ENCODE results near the gene IDE. TPM values are rescaled to one million over a fixed set of nuclear protein-coding genes. Genes with fewer than 3 reads are reported as not detected.
"Not testable (repeated sequence)": the region's sequence is repeated elsewhere in the genome, so short reads cannot be mapped to it uniquely, and the experiment has no call there.

The IDE gene
- total RNA-seq, 1 donor from 2014 or later: 14.1 TPM

DNA sequence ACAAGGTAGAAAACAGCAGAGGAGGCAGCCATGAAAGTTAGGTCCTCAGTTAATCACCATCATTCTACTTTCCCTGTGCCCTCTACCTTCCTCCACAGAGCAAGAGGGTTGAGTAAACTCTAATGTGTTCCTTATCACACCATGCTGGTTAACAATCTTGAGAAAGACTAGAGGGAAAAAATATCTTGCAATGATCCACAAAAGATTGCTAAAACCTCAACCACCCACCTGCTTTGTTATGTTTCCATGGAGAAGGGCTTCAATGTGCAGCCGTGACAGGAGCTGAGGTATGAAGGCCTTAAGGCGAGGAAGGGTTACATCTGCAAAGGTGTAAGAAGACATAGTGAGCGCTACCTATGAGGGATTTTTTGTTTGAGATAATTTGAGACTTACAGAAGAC, 103.9 kb downstream of the IDE start:
- Histone ChIP-seq H3K4me3 (ENCODE audit: low read length in 3 of 3) (no peak overlapping the region), H3K36me3 (ENCODE audit: control insufficient read depth in 3 of 3, insufficient read depth in 3 of 3, low read length in 3 of 3) (peaks cover 17 to 45% (median 35%) of the 10 kb centered on the region in 3 donors), H3K27ac (ENCODE audit: low read depth, low read length) (no peak overlapping the region), H3K9ac (ENCODE audit: low read depth in 1 of 3, low read length in 3 of 3) (no peak overlapping the region), H3K27me3 (ENCODE audit: control insufficient read depth in 3 of 3, insufficient read depth in 3 of 3, low read length in 3 of 3) (no peaks in the 10 kb centered on the region), H3K4me1 (ENCODE audit: control insufficient read depth in 3 of 3, insufficient read depth in 3 of 3, low read length in 3 of 3) (no peaks in the 10 kb centered on the region), H3K9me3 (ENCODE audit: control insufficient read depth in 3 of 3, low read length in 3 of 3) (no peaks in the 10 kb centered on the region)

DNA sequence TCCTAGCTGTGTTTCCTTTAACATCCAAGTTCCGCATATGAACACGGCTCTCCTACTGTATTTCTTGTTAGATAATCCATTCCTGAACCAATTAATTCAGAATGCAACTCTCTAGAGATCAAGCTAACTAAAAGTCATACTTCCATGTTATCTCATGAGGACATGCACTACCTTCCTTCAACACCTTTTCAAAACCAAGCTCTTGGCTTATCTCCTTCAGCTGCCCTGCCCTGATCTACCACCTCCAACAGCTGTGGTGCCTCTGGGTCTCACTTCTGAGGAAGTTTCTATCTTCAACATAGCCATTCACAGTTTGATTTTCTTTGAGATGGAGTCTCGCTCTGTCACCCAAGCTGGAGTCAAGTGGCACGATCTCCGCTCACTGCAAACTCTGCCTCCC, 109.5 kb downstream of the IDE start:
- Histone ChIP-seq H3K27ac (ENCODE audit: low read depth, low read length) (no peak overlapping the region), H3K36me3 (ENCODE audit: control insufficient read depth in 3 of 3, insufficient read depth in 3 of 3, low read length in 3 of 3) (peaks cover 28 to 70% (median 68%) of the 10 kb centered on the region in 3 donors), H3K9ac (ENCODE audit: low read depth in 1 of 3, low read length in 3 of 3) (no peak overlapping the region), H3K27me3 (ENCODE audit: control insufficient read depth in 3 of 3, insufficient read depth in 3 of 3, low read length in 3 of 3) (no peaks in the 10 kb centered on the region), H3K9me3 (ENCODE audit: control insufficient read depth in 3 of 3, low read length in 3 of 3) (no peaks in the 10 kb centered on the region), H3K4me1 (ENCODE audit: control insufficient read depth in 3 of 3, insufficient read depth in 3 of 3, low read length in 3 of 3) (no peaks in the 10 kb centered on the region), H3K4me3 (ENCODE audit: low read length in 3 of 3) (no peak overlapping the region)

DNA sequence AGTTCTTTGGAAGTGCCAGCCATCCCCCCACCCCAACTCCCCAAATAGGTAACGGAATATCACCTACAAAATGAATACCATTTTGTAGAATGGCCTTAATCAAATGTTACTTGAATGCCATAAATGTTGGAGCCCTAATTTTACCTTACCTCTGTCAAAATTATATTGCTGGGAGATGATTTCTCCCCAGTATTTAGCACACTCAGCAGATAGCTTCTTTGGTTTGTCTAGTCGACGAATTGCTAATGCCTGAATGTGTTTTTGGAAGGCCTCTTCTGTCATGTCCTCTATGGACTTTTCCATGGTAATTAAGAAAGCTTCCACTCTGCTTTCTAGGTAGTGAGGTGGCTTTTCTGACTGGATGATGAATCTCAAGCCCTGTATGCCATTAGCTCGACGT, 110.3 kb downstream of the IDE start:
- Histone ChIP-seq H3K9ac (ENCODE audit: low read depth in 1 of 3, low read length in 3 of 3) (no peak overlapping the region), H3K4me3 (ENCODE audit: low read length in 3 of 3) (no peak overlapping the region), H3K36me3 (ENCODE audit: control insufficient read depth in 3 of 3, insufficient read depth in 3 of 3, low read length in 3 of 3) (peaks cover 24 to 63% (median 62%) of the 10 kb centered on the region in 3 donors), H3K9me3 (ENCODE audit: control insufficient read depth in 3 of 3, low read length in 3 of 3) (no peaks in the 10 kb centered on the region), H3K27ac (ENCODE audit: low read depth, low read length) (no peak overlapping the region), H3K27me3 (ENCODE audit: control insufficient read depth in 3 of 3, insufficient read depth in 3 of 3, low read length in 3 of 3) (no peaks in the 10 kb centered on the region), H3K4me1 (ENCODE audit: control insufficient read depth in 3 of 3, insufficient read depth in 3 of 3, low read length in 3 of 3) (no peaks in the 10 kb centered on the region)

DNA sequence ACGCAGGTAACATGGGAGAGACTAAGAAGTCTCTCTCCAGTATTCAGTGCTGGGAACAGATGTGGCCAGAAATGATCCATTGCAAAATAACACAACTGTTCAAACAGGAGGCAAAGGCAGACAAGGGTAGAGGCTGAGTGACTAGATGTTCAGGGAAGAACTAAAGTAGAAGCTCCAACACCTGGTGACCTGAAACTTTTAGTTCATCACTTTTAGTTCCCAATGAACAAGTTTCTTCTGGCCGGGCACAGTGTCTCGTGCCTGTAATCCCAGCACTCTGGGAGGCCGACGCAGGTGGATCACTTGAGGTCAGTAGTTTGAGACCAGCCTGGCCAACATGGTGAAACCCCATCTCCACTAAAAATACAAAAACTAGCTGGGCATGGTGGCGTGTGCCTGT, 118.9 kb downstream of the IDE start:
- H3K4me1 ChIP-seq (ENCODE audit: control insufficient read depth in 3 of 3, insufficient read depth in 3 of 3, low read length in 3 of 3); H3K9ac ChIP-seq (ENCODE audit: low read depth in 1 of 3, low read length in 3 of 3); H3K27me3 ChIP-seq (ENCODE audit: control insufficient read depth in 3 of 3, insufficient read depth in 3 of 3, low read length in 3 of 3); H3K9me3 ChIP-seq (ENCODE audit: control insufficient read depth in 3 of 3, low read length in 3 of 3); H3K27ac ChIP-seq (ENCODE audit: low read depth, low read length); H3K4me3 ChIP-seq (ENCODE audit: low read length in 3 of 3): not testable (repeated sequence)
- peaks cover 14 to 45% (median 33%) of the 10 kb centered on the region in 3 donors for H3K36me3 ChIP-seq (ENCODE audit: control insufficient read depth in 3 of 3, insufficient read depth in 3 of 3, low read length in 3 of 3)

DNA sequence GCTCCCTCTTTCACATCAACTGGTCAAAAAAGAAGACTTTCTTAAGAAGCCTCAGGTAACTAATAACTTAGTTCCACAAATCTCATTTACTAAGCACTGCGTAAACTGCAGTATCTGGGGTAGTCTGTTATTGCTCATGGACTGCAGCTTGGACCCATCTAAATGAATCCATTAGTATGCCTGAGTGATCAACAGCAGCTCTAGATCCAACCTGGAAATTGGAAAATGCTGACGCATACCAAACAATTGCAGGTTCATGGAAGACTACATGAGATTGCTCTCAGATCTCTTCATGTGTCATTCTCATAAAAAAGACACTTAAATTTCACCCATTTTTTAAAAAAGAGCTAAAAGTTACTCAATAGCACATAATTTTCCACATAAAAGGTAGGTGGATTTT, 121.6 kb downstream of the IDE start:
- H3K36me3 ChIP-seq (ENCODE audit: control insufficient read depth in 3 of 3, insufficient read depth in 3 of 3, low read length in 3 of 3): peaks cover 11 to 38% (median 28%) of the 10 kb centered on the region in 3 donors
- no peaks in the 10 kb centered on the region for H3K27me3 ChIP-seq (ENCODE audit: control insufficient read depth in 3 of 3, insufficient read depth in 3 of 3, low read length in 3 of 3)
- H3K4me1 ChIP-seq (ENCODE audit: control insufficient read depth in 3 of 3, insufficient read depth in 3 of 3, low read length in 3 of 3): no peaks in the 10 kb centered on the region
- no peak overlapping the region for H3K4me3 ChIP-seq (ENCODE audit: low read length in 3 of 3)
- no peaks in the 10 kb centered on the region for H3K9me3 ChIP-seq (ENCODE audit: control insufficient read depth in 3 of 3, low read length in 3 of 3)
- H3K9ac ChIP-seq (ENCODE audit: low read depth in 1 of 3, low read length in 3 of 3): no peak overlapping the region
- H3K27ac ChIP-seq (ENCODE audit: low read depth, low read length): no peak overlapping the region

DNA sequence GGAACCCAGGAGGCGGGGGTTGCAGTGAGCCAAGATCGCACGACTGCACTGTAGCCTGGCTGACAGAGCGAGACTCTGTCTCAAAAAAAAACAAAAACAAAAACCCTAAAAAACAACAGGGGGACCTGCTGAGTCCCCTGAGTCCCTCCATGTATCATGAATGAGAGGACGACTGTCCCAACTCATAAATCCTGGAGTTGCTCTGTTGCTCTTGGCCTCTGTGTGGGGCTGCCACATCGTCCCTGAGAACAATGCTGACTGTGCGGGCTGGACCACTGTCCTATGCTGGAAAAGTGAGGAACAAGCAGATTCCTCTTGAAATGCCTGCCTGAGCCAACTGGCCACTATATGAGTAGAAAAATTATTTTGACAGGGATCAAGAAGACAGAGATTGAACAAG, 122.5 kb downstream of the IDE start:
- H3K27ac ChIP-seq (ENCODE audit: low read depth, low read length): no peak overlapping the region
- H3K9me3 ChIP-seq (ENCODE audit: control insufficient read depth in 3 of 3, low read length in 3 of 3): no peaks in the 10 kb centered on the region
- H3K9ac ChIP-seq (ENCODE audit: low read depth in 1 of 3, low read length in 3 of 3): no peak overlapping the region
- H3K36me3 ChIP-seq (ENCODE audit: control insufficient read depth in 3 of 3, insufficient read depth in 3 of 3, low read length in 3 of 3): peaks cover 10 to 33% (median 28%) of the 10 kb centered on the region in 3 donors
- H3K27me3 ChIP-seq (ENCODE audit: control insufficient read depth in 3 of 3, insufficient read depth in 3 of 3, low read length in 3 of 3): no peaks in the 10 kb centered on the region
- no peak overlapping the region for H3K4me3 ChIP-seq (ENCODE audit: low read length in 3 of 3)
- H3K4me1 ChIP-seq (ENCODE audit: control insufficient read depth in 3 of 3, insufficient read depth in 3 of 3, low read length in 3 of 3): no peaks in the 10 kb centered on the region

DNA sequence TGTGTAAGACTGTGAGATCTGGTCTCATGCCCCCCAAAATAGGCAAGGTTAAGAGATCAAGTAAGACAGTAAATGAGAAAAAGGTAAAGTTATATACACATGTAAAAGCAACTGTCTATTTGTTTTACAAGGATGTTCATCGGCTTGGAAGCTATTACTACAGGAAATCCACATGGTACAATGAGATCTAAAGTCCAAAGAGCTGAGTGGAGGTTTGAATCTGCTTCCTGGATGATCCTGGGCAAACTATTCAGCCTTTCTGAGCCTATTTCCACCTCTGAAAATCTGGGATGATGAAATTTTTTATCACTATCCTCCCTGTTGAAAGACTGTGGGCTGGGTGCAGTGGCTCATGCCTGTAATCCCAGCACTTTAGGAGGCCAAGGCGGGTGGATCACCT, 123.0 kb downstream of the IDE start:
- H3K9me3 ChIP-seq (ENCODE audit: control insufficient read depth in 3 of 3, low read length in 3 of 3): no peaks in the 10 kb centered on the region
- H3K27me3 ChIP-seq (ENCODE audit: control insufficient read depth in 3 of 3, insufficient read depth in 3 of 3, low read length in 3 of 3): no peaks in the 10 kb centered on the region
- peaks cover 8 to 28% (median 27%) of the 10 kb centered on the region in 3 donors for H3K36me3 ChIP-seq (ENCODE audit: control insufficient read depth in 3 of 3, insufficient read depth in 3 of 3, low read length in 3 of 3)
- H3K27ac ChIP-seq (ENCODE audit: low read depth, low read length): no peak overlapping the region
- H3K4me3 ChIP-seq (ENCODE audit: low read length in 3 of 3): no peak overlapping the region
- no peaks in the 10 kb centered on the region for H3K4me1 ChIP-seq (ENCODE audit: control insufficient read depth in 3 of 3, insufficient read depth in 3 of 3, low read length in 3 of 3)
- no peak overlapping the region for H3K9ac ChIP-seq (ENCODE audit: low read depth in 1 of 3, low read length in 3 of 3)

DNA sequence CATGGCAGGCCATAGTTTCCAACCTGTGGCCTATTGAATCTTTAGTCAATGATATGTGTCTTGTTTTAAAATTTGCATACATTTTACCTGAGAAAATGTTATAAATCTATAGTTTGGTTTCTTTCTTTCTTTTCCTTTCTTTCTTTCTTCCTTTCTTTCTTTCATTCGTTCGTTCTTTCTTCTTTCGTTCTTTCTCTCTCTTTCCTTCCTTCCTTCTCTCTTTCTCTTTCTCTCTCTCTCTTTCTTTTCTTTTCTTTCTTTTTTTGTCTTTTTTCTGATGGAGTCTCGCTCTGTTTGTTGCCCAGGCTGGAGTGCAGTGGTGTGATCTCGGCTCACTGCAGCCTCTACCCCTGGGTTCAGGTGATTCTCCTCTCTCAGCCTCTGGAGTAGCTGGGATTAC, 133.3 kb downstream of the IDE start:
- no peak overlapping the region for H3K4me3 ChIP-seq (ENCODE audit: low read length in 3 of 3)
- H3K9me3 ChIP-seq (ENCODE audit: control insufficient read depth in 3 of 3, low read length in 3 of 3): no peaks in the 10 kb centered on the region
- H3K27me3 ChIP-seq (ENCODE audit: control insufficient read depth in 3 of 3, insufficient read depth in 3 of 3, low read length in 3 of 3): no peaks in the 10 kb centered on the region
- H3K27ac ChIP-seq (ENCODE audit: low read depth, low read length): no peak overlapping the region
- H3K4me1 ChIP-seq (ENCODE audit: control insufficient read depth in 3 of 3, insufficient read depth in 3 of 3, low read length in 3 of 3): no peaks in the 10 kb centered on the region
- H3K36me3 ChIP-seq (ENCODE audit: control insufficient read depth in 3 of 3, insufficient read depth in 3 of 3, low read length in 3 of 3): no peaks in the 10 kb centered on the region
- H3K9ac ChIP-seq (ENCODE audit: low read depth in 1 of 3, low read length in 3 of 3): no peak overlapping the region

DNA sequence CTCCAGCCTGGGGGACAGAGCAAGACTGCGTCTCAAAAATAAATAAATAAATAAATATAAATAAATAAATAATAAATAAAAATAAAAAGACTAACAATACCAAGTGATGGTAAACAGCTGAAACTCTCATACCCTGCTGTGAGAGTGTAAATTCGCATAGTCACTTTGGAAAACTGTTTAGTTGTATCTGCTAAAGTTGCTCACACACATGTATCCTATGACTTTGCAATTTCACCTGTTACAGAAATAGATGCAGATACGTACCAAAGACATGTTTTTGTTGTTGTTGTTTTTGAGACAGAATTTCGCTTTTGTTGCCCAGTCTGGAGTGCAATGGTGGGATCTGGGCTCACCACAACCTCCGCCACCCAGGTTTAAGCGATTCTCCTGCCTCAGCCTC, 135.7 kb downstream of the IDE start:
- no peak overlapping the region for H3K4me3 ChIP-seq (ENCODE audit: low read length in 3 of 3)
- no peaks in the 10 kb centered on the region for H3K36me3 ChIP-seq (ENCODE audit: control insufficient read depth in 3 of 3, insufficient read depth in 3 of 3, low read length in 3 of 3)
- H3K4me1 ChIP-seq (ENCODE audit: control insufficient read depth in 3 of 3, insufficient read depth in 3 of 3, low read length in 3 of 3): no peaks in the 10 kb centered on the region
- no peaks in the 10 kb centered on the region for H3K27me3 ChIP-seq (ENCODE audit: control insufficient read depth in 3 of 3, insufficient read depth in 3 of 3, low read length in 3 of 3)
- no peak overlapping the region for H3K9ac ChIP-seq (ENCODE audit: low read depth in 1 of 3, low read length in 3 of 3)
- H3K27ac ChIP-seq (ENCODE audit: low read depth, low read length): no peak overlapping the region
- H3K9me3 ChIP-seq (ENCODE audit: control insufficient read depth in 3 of 3, low read length in 3 of 3): no peaks in the 10 kb centered on the region

DNA sequence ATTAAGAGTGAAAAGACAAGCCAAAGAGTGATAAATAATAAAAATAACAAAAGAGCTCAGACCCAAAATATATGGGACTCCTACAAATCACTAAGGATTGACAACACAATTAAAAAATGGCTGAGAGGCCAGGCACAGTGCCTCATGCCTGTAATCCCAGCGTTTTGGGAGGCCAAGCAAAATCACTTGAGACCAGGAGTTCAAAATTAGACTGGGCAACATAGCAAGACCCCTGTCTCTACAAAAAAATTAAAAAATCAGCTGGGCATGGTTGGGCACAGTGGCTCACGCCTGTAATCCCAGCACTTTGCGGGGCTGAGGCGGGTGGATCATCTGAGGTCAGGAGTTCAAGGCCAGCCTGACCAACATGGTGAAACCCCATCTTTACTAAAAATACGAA, 137.3 kb downstream of the IDE start:
- peaks cover 0 to 2% (median 0%) of the 10 kb centered on the region in 3 donors for H3K4me1 ChIP-seq (ENCODE audit: control insufficient read depth in 3 of 3, insufficient read depth in 3 of 3, low read length in 3 of 3)
- no peak overlapping the region for H3K27ac ChIP-seq (ENCODE audit: low read depth, low read length)
- H3K9me3 ChIP-seq (ENCODE audit: control insufficient read depth in 3 of 3, low read length in 3 of 3): no peaks in the 10 kb centered on the region
- no peak overlapping the region for H3K4me3 ChIP-seq (ENCODE audit: low read length in 3 of 3)
- no peaks in the 10 kb centered on the region for H3K27me3 ChIP-seq (ENCODE audit: control insufficient read depth in 3 of 3, insufficient read depth in 3 of 3, low read length in 3 of 3)
- no peak overlapping the region for H3K9ac ChIP-seq (ENCODE audit: low read depth in 1 of 3, low read length in 3 of 3)
- no peaks in the 10 kb centered on the region for H3K36me3 ChIP-seq (ENCODE audit: control insufficient read depth in 3 of 3, insufficient read depth in 3 of 3, low read length in 3 of 3)

DNA sequence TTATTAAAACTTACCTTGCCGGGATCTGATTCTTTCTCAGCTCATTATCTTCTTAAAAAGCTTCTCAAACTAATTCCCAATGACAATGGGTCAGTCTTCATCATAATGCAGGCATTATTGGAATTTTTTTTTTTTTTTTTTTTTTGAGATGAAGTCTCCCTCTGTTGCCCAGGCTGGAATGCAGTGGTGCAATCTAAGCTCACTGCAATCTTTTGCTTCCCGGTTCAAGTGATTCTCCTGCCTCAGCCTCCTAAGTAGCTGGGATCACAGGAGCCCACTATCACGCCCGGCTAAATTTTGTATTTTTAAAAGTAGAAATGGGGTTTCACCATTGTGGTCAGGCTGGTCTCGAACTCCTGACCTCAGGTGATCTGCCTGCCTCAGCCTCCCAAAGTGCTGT, 137.8 kb downstream of the IDE start:
- H3K9ac ChIP-seq (ENCODE audit: low read depth in 1 of 3, low read length in 3 of 3); H3K36me3 ChIP-seq (ENCODE audit: control insufficient read depth in 3 of 3, insufficient read depth in 3 of 3, low read length in 3 of 3); H3K9me3 ChIP-seq (ENCODE audit: control insufficient read depth in 3 of 3, low read length in 3 of 3); H3K4me1 ChIP-seq (ENCODE audit: control insufficient read depth in 3 of 3, insufficient read depth in 3 of 3, low read length in 3 of 3); H3K27ac ChIP-seq (ENCODE audit: low read depth, low read length); H3K4me3 ChIP-seq (ENCODE audit: low read length in 3 of 3); H3K27me3 ChIP-seq (ENCODE audit: control insufficient read depth in 3 of 3, insufficient read depth in 3 of 3, low read length in 3 of 3): not testable (repeated sequence)

Data from skeletal muscle tissue (tissue), 4 donors.